ENCODE data around the gene JDP2.

The JDP2 gene

DNA sequence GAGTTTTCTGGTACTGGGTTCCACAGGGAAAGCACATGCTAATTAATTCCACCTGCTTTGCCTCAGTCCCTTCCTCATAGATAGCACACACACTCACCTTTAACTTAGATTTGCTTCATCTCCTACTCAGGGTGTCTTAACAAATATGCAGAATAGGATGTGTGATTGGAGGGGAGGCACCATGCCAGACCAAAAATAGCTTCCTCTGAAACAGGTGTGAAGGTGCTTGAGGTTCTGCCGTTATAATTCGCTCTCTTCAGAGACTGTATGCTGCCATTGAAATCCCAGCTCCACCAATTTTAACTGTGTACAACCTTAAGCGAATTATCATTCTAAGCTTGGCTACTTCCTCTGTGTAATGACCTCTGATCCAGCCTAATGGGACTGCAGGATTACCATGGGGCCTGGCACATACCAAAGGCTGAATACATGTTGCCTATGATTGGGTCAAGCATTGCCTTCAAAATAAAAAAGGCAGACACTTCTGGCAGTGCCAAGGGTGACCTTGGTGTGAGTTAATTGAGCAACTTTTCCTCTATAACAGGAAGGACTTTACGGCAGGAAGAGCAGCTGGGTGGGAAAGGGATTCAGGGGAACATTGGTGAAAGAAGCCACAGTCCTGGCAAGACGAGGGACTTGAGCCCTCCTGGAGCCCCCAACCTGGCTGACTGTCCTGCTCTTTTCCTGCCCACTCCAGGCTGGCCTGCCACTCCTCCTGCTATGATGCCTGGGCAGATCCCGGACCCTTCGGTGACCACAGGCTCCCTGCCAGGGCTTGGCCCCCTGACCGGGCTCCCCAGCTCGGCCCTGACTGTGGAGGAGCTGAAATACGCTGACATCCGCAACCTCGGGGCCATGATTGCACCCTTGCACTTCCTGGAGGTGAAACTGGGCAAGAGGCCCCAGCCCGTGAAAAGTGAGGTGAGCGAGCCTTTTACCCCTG is 9.7 kb downstream of the JDP2 start:
- no peak for DNase-seq (ENCODE audit: low read depth in 2 of 2)

- no peak for DNase-seq (ENCODE audit: low read depth in 2 of 2)
Observed at GRCh38 chr14:75438486-75439080, 10.8 kb downstream of the JDP2 start.

- no peak for DNase-seq (ENCODE audit: low read depth in 2 of 2)
Observed at GRCh38 chr14:75439989-75440388, 12.2 kb downstream of the JDP2 start.

DNA sequence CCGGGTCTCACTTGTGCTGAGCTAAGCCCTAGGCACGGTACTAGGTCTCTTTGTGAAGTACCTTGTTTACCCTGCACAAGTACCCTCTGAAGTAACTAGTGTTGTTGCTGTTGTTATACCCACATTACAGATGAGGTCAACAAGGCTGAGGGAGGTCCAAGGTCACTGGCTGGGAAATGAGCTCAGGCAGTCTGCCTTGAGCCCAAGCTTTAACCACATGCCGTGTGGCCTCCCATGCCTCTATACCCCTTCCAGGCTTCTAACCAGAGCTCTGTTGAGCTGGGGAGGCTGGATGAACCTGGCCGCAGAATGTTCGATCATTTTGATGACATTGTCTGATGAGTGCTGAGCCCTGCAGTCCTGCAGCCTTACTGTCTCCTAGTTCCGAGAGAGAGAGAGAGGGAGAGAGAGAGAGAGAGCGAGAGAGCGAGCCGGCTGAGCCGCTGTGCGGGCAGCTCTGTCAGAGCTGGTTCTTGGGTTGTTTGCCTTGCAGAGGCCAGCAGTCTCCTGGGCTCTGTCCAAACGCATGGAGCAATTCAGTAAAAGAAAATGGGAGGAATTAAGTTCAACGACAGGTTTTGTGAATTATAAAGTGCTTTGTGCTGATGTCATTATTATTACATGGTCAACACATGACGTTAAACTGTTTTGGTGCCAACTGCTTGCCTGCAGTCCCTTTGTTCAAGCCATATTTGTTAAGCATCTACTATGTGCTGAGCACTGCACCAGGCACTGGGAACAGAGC is 13.1 kb downstream of the JDP2 start:
- DNase-seq (ENCODE audit: low read depth in 2 of 2), result no peak

DNA sequence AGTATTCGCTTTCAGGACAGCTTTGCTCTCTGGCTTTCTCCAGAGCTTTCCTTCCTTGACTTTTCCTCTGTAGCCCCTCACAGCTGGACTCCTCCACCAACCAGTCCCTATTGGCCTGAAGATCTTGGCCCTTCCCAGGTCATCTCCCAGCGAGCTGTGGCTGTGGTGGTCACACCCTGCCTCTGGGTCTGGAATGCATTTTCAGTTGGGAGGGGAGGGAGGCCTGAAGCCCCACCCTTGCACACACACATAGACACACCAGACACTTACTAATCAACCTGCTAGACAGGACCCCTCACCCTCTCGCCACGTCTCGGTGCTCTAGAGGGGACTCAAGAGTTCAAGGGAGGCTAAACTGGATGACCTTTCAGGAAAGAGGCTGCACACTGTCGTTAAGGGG is 13.9 kb downstream of the JDP2 start:
- DNase-seq (ENCODE audit: low read depth in 2 of 2), result no peak

- DNase-seq (ENCODE audit: low read depth in 2 of 2), result no peak
Observed at GRCh38 chr14:75442166-75442565, 14.3 kb downstream of the JDP2 start.

DNA sequence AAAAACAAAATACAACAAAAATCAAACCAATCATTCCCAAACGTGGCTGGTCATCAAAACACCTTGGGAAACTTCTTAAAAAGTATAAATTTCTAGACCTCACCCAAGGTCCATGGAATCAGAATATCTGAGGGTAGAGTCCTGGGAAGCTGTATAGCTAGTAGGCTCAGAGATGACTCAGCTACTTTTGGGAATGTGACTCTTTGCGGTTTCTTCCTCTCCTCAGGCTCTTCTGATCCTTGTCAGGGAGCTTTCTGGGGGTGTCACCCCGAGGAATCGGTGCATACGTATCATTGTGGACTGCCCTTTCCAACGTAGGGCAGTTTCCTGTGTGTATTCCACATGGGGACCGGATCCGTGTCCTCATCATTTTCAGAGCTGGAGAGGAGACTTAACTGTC is 14.8 kb downstream of the JDP2 start:
- no peak for DNase-seq (ENCODE audit: low read depth in 2 of 2)

DNA sequence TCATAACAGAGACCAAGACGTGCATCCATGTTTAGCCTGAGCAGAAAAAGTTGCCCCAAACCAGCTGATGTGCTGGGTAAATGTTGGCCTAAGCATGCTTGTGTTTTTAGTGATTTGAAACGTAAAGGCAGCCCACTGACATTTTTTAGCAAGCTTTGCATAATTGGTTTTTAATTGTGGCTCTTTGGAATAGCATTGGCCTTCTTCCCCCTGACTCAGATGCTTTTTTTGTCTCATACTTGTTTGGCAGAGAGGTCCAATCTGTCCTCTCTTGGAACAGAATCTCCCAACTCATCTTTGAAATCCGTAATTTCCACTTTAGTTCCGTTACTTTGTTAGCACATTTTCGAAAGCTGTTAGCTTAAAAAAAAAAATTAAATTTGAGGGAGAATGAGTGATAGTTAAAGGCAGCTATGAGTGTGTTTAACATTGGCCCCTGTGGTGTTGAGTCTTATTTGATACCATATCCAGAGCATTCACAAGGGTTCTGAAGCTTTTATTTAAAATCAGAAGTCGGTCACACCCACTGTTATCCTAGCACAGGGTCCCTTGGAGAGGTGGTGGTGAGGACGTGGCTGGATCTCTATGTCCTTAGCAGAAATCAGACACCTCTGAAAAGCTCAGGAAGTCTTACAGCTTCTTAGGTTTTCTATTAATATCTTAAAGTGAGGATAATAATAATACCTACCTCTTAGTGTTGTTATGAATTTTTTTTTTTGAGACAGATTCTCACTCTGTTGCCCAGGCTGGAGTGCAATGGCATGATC is 15.6 kb downstream of the JDP2 start:
- no peak for DNase-seq (ENCODE audit: low read depth in 2 of 2)

- DNase-seq (ENCODE audit: low read depth in 2 of 2), result no peak
Observed at GRCh38 chr14:75445236-75445635, 17.4 kb downstream of the JDP2 start.

GRCh38 chr14:75445963-75446362 is 18.1 kb downstream of the JDP2 start:
- no peak for DNase-seq (ENCODE audit: low read depth in 2 of 2)

- no peak for DNase-seq (ENCODE audit: low read depth in 2 of 2)
Observed at GRCh38 chr14:75446447-75446846, 18.6 kb downstream of the JDP2 start.

DNA sequence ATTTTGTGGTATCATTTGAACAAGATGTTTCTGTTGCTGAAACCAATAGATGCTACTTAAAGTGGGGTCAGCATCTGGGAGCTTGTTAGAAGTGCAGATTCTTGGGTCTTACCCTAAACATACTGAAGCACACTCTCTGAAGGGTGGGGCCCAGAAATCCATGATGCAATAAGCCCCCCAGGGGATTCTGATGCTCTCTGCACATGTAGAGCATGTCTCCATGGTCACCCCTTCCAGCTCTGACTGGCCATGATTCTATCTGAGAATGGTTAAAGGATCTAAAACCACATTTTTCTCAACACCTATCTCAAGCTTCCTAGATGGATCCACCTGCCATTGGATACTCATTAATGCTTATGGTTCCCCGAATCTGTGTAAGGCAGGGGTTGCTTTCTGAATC is 20.4 kb downstream of the JDP2 start:
- DNase-seq (ENCODE audit: low read depth in 2 of 2), result no peak

DNA sequence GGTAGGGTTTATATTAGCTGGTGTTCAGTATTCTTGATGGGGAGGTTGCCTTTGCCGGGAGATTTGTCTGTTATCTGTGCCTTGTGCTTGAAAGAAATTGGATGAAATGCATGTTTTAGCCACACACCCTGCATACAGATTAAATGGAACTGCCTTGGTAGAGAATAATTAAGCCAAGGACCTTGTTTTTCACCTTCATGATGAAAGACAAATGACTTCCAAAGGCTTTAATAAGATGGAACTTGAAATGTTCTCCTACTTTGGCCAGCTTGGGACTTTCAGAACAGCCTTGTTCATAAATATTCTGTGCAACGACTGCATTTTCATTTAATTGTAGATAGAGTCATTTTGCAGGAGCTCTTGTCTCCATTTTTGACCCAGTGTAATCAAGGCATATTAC is 21.2 kb downstream of the JDP2 start:
- DNase-seq (ENCODE audit: low read depth in 2 of 2), result no peak

DNA sequence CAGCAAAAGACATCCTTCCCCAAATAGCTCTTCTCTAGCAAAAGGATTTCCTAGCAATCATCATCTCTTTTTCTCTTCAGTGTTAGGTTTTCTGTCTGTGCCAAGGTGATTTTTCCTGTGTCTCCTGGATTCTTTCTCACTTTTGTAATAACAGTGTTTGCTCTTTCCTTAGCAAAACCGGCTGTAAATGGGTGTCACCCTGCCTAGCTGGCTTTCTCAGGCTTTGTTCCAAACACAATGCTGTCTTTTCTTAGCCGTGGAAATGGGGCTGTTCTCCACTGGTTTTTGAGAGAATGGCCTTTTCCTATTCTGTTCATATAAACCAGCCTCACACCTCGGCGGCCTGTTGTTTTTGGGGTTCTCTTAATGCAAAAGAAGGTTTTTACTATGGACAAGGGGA is 21.9 kb downstream of the JDP2 start:
- DNase-seq (ENCODE audit: low read depth in 2 of 2), result no peak

- no peak for DNase-seq (ENCODE audit: low read depth in 2 of 2)
Observed at GRCh38 chr14:75450381-75451276, 22.8 kb downstream of the JDP2 start.

- no peak for DNase-seq (ENCODE audit: low read depth in 2 of 2)
Observed at GRCh38 chr14:75452324-75452723, 24.5 kb downstream of the JDP2 start.

DNA sequence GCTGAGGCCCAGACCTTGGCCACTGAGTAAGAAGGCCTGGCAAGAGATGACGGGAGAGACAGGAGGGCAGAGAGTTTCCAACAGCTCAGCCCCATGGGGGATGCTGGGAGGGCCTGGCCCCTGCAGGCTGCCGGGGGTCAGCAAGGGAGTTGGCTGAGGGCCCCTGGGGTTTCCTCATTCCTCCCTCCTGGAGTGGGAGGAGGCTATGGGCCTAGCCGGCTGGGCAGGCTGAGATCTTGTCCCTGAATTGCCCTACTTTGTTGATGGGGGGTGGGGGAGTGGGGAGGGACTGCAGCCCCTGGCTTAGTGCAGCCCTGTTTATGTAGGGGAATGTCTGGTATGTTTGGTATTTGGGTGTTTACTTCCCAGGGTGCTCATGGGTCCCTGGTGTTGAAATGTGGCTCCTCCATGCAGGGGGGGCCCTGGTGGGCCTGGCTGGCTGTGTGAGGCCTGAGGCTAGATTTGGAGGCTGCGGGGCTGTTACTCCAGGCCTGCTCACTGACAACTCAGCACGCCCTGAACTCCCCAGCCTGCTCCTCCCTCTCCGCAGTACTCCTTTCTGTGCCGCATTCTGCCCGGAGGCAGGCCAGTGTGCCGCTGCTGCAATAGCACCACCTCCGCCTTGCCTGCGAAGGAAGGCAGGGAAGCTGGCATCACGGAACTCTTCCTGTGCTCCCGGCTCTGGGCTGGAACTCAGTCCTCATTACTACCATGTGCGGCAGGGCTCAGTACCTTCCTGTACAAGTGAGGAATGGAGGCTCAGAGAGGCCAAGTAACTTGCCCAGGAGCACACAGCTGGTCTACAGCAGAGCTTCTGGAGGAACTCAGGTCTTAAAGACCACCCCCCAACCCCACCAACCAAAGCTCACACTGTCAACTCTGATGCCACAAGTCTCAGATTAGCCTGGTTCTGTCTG is 25.3 kb downstream of the JDP2 start:
- no peak for DNase-seq (ENCODE audit: low read depth in 2 of 2)

- DNase-seq (ENCODE audit: low read depth in 2 of 2), result no peak
Observed at GRCh38 chr14:75453817-75454434, 26.1 kb downstream of the JDP2 start.

- no peak for DNase-seq (ENCODE audit: low read depth in 2 of 2)
Observed at GRCh38 chr14:75454963-75455546, 27.2 kb downstream of the JDP2 start.

Data from stimulated activated CD8-positive, alpha-beta memory T cell treated with anti-CD3 and anti-CD28 coated beads, Interleukin-15, amount 100 ng/mL, for 4 hours (primary cell).